ENCODE measurements around the gene MAG. TPM values are rescaled to one million over a fixed set of nuclear protein-coding genes. Genes with fewer than 3 reads are reported as not detected.

MAG gene
- total RNA-seq, 1 donor, result not detected

DNA sequence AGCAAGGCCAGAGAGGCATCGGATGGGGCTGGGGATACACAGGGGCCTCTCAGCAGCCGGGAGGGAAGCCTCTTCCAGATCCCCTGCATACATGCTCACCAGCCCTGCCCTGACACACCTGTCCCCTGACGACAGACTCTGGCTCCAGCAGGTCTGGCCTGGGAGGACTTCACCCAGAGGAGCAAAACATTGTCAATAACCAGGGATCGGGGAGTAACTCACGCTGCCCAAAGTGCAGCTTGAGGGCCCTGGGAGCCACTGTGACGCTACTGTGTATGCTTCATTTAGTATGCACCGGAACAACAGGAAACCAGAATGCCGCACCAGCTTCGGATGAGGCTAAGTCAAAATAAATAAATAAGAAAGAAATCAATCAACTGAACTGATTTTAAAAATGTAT, 24.6 kb downstream of the MAG start:
- H3K4me3 ChIP-seq (ENCODE audit: low read depth, low read length), result no peak overlapping the region

DNA sequence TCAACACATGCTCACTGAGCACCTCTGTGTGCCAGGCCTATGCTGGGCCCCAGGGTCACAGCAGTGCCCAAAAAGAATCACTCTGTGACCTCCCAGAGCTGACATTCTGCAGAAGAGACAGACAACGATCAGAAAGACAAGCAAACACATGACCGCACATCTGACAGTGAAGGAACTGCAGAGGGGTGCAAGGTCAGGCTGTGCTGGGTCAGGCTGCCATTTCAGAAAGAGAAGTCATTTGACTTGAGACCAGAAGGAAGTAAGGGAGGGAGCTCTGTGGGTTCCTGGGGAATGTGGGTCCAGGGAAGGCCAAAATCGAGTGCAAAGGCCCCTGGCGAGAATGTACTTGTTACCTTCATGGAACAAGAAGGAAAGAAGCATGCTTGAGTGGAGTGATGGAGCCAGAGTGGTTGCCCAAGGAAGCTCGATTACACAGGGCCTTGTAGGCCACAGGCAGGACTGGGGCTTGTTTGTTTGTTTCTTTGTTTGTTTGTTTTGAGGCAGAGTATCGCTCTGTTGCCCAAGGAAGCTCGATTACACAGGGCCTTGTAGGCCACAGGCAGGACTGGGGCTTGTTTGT, 25.6 kb downstream of the MAG start:
- no peak for DNase-seq (ENCODE audit: low read depth)
- no peak overlapping the region for H3K4me3 ChIP-seq (ENCODE audit: low read depth, low read length)

More for the DNA sequence above, 24.6 kb downstream of the MAG start:
- TF ChIP-seq, protein P1, sequence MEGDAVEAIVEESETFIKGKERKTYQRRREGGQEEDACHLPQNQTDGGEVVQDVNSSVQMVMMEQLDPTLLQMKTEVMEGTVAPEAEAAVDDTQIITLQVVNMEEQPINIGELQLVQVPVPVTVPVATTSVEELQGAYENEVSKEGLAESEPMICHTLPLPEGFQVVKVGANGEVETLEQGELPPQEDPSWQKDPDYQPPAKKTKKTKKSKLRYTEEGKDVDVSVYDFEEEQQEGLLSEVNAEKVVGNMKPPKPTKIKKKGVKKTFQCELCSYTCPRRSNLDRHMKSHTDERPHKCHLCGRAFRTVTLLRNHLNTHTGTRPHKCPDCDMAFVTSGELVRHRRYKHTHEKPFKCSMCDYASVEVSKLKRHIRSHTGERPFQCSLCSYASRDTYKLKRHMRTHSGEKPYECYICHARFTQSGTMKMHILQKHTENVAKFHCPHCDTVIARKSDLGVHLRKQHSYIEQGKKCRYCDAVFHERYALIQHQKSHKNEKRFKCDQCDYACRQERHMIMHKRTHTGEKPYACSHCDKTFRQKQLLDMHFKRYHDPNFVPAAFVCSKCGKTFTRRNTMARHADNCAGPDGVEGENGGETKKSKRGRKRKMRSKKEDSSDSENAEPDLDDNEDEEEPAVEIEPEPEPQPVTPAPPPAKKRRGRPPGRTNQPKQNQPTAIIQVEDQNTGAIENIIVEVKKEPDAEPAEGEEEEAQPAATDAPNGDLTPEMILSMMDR (IDR thresholded peaks at IDR 0.05; ENCODE audit: insufficient read depth, low read length), result no peak
- no peak for DNase-seq (ENCODE audit: low read depth)

DNA sequence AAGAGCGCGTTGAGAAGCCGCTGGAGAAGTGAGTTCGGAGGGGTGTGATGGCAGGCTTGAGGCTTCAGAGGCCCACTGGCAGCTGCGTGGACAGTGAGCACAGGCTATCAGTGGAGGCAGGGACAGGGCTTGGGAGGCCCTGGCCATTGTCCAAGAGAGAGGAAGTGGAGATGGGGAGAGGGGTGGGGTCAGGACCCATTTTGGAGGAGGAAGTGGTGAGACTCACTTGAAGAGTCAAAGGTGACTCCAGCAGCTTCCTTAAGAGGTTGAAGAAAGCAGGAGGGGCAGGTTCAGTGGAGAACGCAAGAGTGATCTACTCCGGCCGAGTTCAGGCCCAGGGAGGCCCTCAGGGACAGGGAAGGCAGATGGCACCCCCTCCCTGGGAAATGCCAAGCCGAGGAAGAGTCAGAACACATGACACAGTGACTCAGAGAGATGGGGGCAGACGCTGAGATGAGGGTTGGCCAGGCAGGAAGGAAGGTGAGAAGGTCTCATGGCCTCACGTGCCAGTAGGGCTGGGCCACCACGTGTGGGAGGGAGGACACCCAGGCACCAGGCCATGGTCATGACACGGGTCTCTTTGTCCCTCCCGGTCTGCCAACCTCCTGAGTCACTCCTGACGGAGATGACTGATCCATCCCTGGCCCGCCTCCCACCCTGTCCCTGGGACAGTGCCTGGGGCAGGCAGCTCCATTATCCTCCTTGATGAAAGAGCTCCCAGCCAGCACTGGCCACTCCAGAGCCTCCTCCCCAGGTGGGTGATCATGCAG, 26.9 kb downstream of the MAG start:
- TF ChIP-seq, protein P1 (IDR thresholded peaks at IDR 0.05; ENCODE audit: insufficient read depth, low read length), result no peak
- DNase-seq (ENCODE audit: low read depth), result peak; percentile 55
- no peak overlapping the region for H3K4me3 ChIP-seq (ENCODE audit: low read depth, low read length)

More for the DNA sequence above, 25.6 kb downstream of the MAG start:
- TF ChIP-seq, protein P1 (IDR thresholded peaks at IDR 0.05; ENCODE audit: insufficient read depth, low read length), result no peak

DNA sequence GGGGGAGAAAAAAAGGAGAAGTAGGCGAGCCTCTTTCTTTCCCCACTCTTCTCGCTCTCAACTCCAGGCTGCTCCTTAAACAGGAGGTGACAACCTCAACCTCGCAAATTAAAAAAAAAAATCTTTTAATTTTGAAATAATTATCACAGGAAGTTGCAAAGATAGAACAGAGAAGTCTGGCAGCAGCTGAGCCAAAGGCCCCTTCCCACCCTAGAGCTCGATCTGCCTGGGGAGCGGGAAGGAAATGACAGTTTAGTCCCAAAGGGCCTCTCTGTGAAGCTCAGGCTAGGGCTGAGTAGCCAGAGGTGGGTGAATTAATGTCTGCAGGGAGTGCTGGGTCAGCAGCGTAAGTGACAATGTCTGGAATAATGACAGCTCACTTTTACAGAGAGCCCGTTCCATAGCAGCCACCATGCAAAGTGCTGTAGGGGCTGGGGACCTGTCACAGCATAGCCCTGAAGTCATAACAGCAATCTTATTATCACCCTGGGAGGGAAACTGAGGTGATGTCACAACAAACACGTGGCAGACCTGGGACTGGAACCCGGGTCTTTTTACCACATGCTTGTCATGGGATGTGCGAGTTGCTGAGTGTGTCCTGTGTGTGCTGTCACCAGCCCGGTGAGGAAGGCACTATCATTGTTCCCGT, 28.2 kb downstream of the MAG start:
- no peak for DNase-seq (ENCODE audit: low read depth)
- no peak overlapping the region for H3K4me3 ChIP-seq (ENCODE audit: low read depth, low read length)
- TF ChIP-seq, protein P1 (IDR thresholded peaks at IDR 0.05; ENCODE audit: insufficient read depth, low read length), result no peak

DNA sequence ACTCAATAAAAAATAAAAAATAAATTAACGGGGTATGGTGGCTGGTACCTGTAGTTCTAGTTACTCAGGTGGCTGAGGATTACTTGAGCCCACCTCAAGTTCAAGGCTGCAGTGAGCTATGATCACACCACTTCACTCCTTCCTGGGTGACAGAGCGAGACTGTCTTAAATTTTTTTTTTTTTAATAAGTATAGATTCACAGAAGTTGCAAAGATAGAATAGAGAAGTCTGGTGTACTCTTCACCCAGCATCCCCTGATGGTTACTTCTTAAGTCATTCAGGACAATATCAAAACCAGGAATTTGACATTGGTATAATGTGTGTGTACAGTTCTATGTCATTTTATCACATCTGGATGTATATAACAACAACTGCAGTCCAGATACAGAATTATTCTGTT, 29.3 kb downstream of the MAG start:
- DNase-seq (ENCODE audit: low read depth), result no peak
- TF ChIP-seq, protein P1 (IDR thresholded peaks at IDR 0.05; ENCODE audit: insufficient read depth, low read length), result no peak
- no peak overlapping the region for H3K4me3 ChIP-seq (ENCODE audit: low read depth, low read length)

DNA sequence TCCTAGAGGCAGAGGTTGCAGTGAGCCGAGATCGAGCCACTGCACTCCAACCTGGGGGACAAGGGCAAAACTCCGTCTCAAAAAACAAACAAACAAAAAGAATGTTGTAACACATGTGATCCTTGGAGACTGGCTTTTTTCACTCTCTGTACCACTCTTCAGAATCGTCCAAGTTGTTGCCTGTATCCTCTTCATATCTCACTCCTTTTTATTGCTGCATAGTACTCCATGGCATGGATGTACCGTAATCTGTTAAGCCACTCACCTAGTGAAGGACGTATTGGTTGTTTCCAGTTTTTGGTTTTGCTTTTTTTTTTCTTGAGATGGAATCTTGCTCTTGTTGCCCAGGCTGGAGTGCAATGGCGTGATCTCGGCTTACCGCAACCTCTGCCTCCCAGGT, 30.1 kb downstream of the MAG start:
- DNase-seq (ENCODE audit: low read depth), result no peak
- no peak overlapping the region for H3K4me3 ChIP-seq (ENCODE audit: low read depth, low read length)
- TF ChIP-seq, protein P1 (IDR thresholded peaks at IDR 0.05; ENCODE audit: insufficient read depth, low read length), result no peak
